Cardiac fibroblast (primary cell): ENCODE results near the gene NT5DC2.
"Not testable (repeated sequence)": the region's sequence is repeated elsewhere in the genome, so short reads cannot be mapped to it uniquely, and the experiment has no call there.

Experiments
- DNase-seq, 2 donors: peaks; one replicate each; pipeline versions ENCODE4 v3.0.0 to v3.0.0-alpha.2; 2010; ENCODE audit warnings: low read depth in 2 of 2
- H3K4me3 ChIP-seq, 2 donors: replicated peaks in 1 of 2; 1 replicate in 1 of 2; 2 replicates in 1 of 2; pipeline ENCODE4 v1.5.1; 2011; ENCODE audit warnings: low read depth in 2 of 2, low read length in 2 of 2, mild to moderate bottlenecking in 2 of 2, moderate library complexity in 1 of 2
- TF ChIP-seq, protein P1 (sequence below): IDR thresholded peaks from one replicate; pipeline ENCODE4 v1.5.1; 2011; ENCODE audit warnings: low read depth, mild to moderate bottlenecking, low read length, inconsistent platforms

The NT5DC2 gene

DNA sequence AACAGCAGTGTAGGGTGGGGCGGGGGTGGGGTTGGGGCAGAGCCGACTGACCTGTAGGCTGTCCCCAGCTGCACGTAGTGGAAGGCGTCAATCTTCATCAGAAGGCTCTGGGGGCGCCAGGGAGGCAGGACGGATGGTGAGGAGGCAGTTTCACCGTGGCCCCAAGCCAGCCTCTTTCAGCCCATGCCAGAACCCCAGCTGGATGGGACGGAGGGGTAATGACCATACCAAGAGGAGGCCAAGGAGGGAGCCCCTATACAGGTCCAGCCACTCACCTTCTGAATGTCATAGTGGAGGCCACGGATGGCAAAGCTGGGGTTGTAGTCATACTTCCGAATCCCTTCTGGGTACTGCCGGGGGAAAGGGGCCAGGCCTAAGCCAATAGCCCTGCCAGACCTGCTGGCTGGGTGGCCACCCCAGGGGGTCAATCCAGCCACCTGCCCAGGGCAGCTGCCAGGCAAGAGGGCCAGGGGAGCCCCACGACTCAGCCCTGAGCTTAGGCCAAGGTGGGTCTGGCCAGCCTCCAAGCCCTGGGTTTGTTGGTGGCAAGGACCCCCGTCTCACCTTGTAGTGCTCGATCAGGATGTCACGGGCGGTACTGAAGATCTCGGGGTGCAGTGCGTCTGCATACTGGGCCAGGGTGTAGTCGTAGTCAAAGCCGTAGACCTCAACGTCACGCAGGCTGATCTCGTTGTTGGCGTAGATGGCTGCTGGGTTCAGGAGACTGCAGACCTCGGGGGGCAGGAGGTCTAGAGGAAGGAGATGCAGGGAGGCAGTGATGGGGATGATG lies 4.9 kb downstream of the NT5DC2 start:
- TF ChIP-seq, protein P1, sequence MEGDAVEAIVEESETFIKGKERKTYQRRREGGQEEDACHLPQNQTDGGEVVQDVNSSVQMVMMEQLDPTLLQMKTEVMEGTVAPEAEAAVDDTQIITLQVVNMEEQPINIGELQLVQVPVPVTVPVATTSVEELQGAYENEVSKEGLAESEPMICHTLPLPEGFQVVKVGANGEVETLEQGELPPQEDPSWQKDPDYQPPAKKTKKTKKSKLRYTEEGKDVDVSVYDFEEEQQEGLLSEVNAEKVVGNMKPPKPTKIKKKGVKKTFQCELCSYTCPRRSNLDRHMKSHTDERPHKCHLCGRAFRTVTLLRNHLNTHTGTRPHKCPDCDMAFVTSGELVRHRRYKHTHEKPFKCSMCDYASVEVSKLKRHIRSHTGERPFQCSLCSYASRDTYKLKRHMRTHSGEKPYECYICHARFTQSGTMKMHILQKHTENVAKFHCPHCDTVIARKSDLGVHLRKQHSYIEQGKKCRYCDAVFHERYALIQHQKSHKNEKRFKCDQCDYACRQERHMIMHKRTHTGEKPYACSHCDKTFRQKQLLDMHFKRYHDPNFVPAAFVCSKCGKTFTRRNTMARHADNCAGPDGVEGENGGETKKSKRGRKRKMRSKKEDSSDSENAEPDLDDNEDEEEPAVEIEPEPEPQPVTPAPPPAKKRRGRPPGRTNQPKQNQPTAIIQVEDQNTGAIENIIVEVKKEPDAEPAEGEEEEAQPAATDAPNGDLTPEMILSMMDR, result no peak
- no peak overlapping the region for H3K4me3 ChIP-seq
- no peak for DNase-seq

DNA sequence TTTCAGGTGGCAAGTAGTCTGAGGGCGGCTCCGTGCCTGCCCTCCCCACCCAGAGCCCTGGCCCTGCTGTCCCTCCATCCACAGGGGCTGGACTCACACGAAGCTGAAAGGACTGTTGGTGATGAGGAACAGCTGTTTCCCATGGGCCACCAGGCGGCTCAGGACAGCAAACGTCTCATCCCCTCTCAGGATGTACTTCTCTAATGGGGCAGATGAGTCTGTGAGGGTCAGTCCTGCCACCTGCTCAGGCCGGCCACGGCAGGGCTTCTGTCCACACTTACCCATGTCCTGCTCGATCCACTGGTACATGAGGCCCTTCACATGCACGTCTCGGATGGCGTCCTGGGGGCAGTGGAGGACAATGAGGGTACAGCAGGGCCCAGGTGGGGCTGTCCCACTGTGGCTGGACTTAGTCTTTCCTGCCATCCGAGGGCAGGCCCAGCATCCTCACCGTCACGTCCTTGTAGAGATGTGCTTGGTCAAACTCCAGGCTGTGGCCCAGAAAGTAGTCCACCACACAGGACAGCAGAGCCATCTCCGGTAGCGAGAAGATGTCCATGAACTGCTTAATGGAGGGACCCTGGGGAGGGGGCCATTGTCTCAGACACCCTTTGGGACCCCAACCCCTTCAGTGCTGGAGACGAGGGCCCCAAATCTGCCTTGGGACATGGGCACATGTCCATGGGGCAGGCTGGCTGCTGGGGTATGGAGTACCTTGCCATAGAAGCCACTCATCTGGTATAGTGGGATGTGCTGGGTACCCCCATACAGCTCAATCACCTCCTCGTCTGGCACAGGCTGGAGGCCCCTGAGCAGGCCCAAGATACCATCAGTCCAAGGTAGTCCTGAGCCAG lies 5.7 kb downstream of the NT5DC2 start:
- DNase-seq, result no peak
- H3K4me3 ChIP-seq, result no peak overlapping the region

DNA sequence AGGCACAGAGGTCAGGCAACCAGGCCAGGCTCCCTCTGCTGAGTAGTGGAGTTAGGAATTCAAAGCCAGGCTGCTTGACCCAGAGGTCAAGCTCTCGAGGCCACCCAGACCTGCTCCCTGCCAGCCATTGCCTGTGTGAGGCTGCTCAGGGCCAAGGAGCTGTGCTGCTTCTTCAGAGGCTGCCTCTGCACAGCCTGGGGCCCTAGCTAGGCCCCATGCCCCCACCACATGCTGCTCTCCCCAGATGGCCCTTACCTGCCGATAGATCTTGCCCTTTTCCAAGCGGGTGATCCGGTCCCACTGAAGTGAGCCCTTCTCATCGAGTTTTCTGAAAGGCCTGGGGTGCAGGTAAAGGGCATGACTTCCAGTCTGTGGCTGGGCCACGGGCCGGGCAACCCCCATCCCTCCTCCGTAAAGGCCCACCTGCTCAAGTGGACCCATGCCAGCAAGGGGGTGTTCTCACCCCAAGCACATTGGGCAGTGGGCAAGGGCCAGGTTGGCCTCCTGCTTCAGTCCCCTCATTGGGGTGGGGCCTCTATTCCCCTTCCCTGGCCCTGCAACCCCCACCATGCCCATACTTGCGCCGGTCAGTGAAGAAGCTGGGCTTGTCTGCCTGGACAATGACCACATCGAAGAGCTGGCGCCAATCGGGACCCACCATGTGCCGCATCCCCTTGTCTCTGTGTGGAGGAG lies 6.5 kb downstream of the NT5DC2 start:
- TF ChIP-seq, protein P1, result no peak
- H3K4me3 ChIP-seq, result no peak overlapping the region
- no peak for DNase-seq

More for the DNA sequence above, 5.7 kb downstream of the NT5DC2 start:
- TF ChIP-seq, protein P1, result no peak

DNA sequence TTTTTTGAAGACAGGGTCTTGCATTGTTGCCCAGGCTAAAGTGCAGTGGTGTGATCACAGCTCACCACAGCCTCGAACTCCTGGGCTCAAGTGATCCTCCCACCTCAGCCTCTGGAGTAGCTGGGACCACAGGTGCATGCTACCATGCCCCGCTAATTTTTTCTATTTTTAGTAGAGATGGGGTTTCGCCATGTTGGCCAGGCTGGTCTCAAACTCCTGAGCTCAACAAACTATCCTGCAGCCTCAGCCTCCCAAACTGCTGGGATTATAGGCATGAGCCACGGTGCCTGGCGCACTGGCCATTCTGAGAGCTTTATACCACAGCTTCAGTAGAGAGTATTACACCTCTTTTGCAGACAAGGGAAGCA lies 7.0 kb downstream of the NT5DC2 start:
- not testable (repeated sequence) for DNase-seq, H3K4me3 ChIP-seq

DNA sequence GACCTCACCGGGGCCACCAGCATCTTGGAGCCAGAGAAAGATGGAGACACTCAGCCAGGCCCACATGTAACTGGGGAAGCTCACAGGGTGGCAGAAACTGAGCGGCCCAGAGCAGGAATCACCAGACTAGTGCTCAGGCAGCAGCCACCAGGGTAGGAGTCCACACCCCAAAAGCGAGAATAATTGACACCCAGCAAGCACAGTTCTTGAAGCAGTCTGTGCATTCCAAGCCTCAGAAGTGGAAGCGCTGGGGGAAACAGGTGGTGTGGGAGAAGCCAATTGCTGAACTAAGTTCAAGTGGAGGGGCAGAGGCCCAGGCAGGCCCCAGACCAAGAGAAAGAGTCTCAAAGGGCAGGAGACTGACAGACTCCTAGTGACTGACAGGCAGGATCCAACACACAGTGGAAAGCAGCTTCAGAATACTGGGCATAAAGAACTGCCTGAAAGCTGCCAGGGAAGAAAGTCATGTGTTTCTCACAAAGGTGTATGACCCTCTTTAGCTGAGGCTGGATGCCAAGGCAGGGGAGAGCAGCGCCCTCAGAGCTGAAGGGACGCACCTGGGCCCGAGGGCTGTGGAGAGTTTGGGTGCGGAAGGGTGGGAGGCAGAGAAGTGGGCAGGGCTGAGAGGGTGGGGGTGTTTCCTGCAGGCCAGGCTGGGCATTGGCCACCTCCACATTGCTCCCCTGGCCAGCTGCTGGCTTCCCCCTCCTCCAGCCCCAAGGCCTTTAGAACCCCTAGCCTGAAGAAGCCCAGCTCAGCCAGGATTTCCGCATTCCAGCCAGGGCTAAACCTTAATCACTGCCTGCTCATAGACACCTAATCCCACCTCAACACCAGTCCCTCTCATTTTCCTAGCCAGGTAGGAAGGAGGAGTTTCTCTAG lies 7.7 kb downstream of the NT5DC2 start:
- no peak overlapping the region for H3K4me3 ChIP-seq
- TF ChIP-seq, protein P1, result no peak
- no peak for DNase-seq

DNA sequence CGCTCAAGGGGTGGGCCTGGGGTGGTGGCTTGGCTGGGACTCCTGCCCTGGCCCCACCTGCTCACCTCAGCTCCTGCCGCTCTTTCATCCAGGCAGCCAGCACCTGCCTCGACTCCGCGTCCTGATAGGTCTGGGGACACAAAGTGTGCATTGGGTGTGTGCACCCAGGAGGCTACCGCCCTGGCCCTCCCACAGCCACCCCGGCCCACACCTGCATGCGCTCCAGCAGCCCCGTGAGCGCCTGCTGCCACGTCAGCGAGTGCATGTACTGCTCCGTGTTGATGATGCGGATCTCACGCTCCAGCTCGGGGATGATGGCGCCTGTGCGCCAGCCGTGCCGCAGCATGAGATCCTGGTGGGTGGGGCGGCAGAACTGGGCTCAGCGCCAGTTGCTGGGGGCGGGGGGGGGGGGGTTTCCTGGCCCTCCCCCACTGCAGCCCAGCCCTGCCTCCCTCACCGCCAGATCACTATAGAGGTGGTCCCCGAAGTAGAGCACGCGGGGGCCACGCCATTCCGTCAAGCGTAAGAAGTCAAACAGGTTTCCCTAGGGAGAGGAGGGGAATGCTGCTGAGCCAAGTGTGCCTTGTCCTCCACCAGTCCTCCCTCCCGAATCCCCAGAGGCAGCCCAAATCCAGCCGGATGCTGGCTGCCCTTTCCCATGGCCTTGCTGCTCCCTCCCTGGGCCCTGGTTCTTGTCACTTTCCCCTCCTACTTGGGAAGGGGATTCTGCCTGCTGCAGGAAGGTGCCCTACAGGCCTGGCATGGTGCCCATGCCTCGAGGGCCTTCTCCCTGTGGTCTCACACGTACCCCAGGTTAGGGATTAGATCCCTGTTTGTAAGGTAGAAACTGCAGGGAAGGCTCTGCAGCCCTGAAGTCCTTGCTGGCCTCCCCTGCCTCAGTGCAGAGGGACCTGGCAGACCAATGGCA lies 8.6 kb downstream of the NT5DC2 start:
- no peak overlapping the region for H3K4me3 ChIP-seq
- TF ChIP-seq, protein P1, result no peak
- DNase-seq, result peak in 1 of 2 donors; percentile 32
